HepG2 (cell line): ENCODE results near the gene CDH1. TPM values are rescaled to one million over a fixed set of nuclear protein-coding genes. Genes with fewer than 3 reads are reported as not detected.

ENCODE experiments used
- ATF5 ChIP-seq: sonication (generic); formaldehyde crosslinking; IDR thresholded peaks from 2 replicates; pipeline ENCODE4 v1.4.0; 2020; ENCODE audit warnings: mild to moderate bottlenecking, low read depth, missing genetic modification reagents
- ATF6 ChIP-seq: sonication (generic); formaldehyde crosslinking; conservative IDR thresholded peaks from 2 replicates; pipeline ENCODE4 v1.4.0; 2020; ENCODE audit warnings: missing genetic modification reagents
- HDAC1 ChIP-seq: sonication (generic); formaldehyde crosslinking; IDR thresholded peaks from 2 replicates; pipeline ENCODE4 v1.5.1; 2020; ENCODE audit warnings: mild to moderate bottlenecking, missing genetic modification reagents
- HOXD1 ChIP-seq: sonication (generic); formaldehyde crosslinking; IDR thresholded peaks from 2 replicates; pipeline ENCODE4 v1.5.0; 2020; ENCODE audit warnings: missing genetic modification reagents
- MYC ChIP-seq: sonication (generic); formaldehyde crosslinking; IDR thresholded peaks from 2 replicates; pipeline ENCODE4 v1.9.0; 2021; ENCODE audit warnings: missing genetic modification reagents, borderline replicate concordance
- PLRG1 ChIP-seq: fragments of 450-650 bp; conservative IDR thresholded peaks from 2 replicates; pipeline ENCODE4 v1.6.1; 2016
- RARA ChIP-seq: IDR thresholded peaks from 2 replicates; pipeline ENCODE4 v1.6.1; 2016; ENCODE audit warnings: missing genetic modification reagents, missing compliant biosample characterization
- SIX4 ChIP-seq: sonication (generic); formaldehyde crosslinking; IDR thresholded peaks from 2 replicates; pipeline ENCODE4 v1.4.0; 2020; ENCODE audit warnings: missing genetic modification reagents
- TEF ChIP-seq: sonication (generic); formaldehyde crosslinking; IDR thresholded peaks from 2 replicates; pipeline ENCODE4 v1.5.0; 2020; ENCODE audit warnings: missing genetic modification reagents
- ZNF142 ChIP-seq: sonication (generic); formaldehyde crosslinking; IDR thresholded peaks from 2 replicates; pipeline ENCODE4 v1.4.0; 2020; ENCODE audit warnings: missing genetic modification reagents
- ZNF350 ChIP-seq: sonication (generic); formaldehyde crosslinking; IDR thresholded peaks from 2 replicates; pipeline ENCODE4 v1.4.0; 2020; ENCODE audit warnings: mild to moderate bottlenecking, low read depth, missing genetic modification reagents, borderline replicate concordance
- ZNF704 ChIP-seq: sonication (generic); formaldehyde crosslinking; IDR thresholded peaks from 2 replicates; pipeline ENCODE4 v1.8.1; 2023; ENCODE audit warnings: mild to moderate bottlenecking, inconsistent platforms, moderate library complexity, missing genetic modification reagents, borderline replicate concordance
- polyA plus RNA-seq, 8 experiments: library from polyadenylated mRNA; depleted of rRNA in 3 of 8; stranded (reverse) in 7 of 8; unstranded in 1 of 8; fragments of >200 nt; fragmentation: Illumina TruSeq in 4 of 8; extraction: Trizol in 4 of 8; gene quantifications; 2 replicates each; pipeline versions ENCODE4 v1.2.1 to v1.2.3, GENCODE V29; 2011 to 2016; ENCODE audit warnings: low read depth in 4 of 8, missing spikeins in 1 of 8, mixed read lengths in 1 of 8; ENCODE audit not compliant: insufficient read depth in 1 of 8
- total RNA-seq, 5 experiments: library from RNA; depleted of rRNA; stranded (reverse); fragments of >200 nt; fragmentation: Illumina TruSeq; extraction: Trizol; gene quantifications; 2 replicates each; pipeline ENCODE4 v1.2.3, GENCODE V29; 2016; ENCODE audit warnings: low read depth in 1 of 5
- TF ChIP-seq, protein P1 (sequence below): sonication (generic); formaldehyde crosslinking; IDR thresholded peaks from 2 replicates; pipeline ENCODE4 v1.8.1; 2023; ENCODE audit warnings: mild to moderate bottlenecking, missing genetic modification reagents

The CDH1 gene
- total and polyA plus RNA-seq, 2 of the 13 experiments (the other 11 are each of a cell fraction or from before 2014, with no cell fraction given) = 0.95 to 9.8 TPM

GRCh38 chr16:68737730-68738629 is 888 bp downstream of the CDH1 start (continued):
- TF ChIP-seq ZNF704 (CRISPR knock-in tag) (no peak), ATF5 (CRISPR knock-in tag) (no peak), ATF6 (CRISPR knock-in tag) (no peak), HOXD1 (0 out of 2 replicates have a peak, but pooled peaks have one; percentile 63), RARA (CRISPR knock-in tag) (0 out of 2 replicates have a peak, but pooled peaks have one; percentile 6), ZNF350 (CRISPR knock-in tag) (peak; percentile 29; the same call in 1 of the 2 replicates), MYC (CRISPR knock-in tag) (0 out of 2 replicates have a peak, but pooled peaks have one; percentile 35), ZNF142 (CRISPR knock-in tag) (no peak), PLRG1 (no peak), TEF (CRISPR knock-in tag) (no peak), SIX4 (CRISPR knock-in tag) (0 out of 2 replicates have a peak, but pooled peaks have one; percentile 19), HDAC1 (CRISPR knock-in tag) (peak; percentile 69)
- TF ChIP-seq, protein P1, sequence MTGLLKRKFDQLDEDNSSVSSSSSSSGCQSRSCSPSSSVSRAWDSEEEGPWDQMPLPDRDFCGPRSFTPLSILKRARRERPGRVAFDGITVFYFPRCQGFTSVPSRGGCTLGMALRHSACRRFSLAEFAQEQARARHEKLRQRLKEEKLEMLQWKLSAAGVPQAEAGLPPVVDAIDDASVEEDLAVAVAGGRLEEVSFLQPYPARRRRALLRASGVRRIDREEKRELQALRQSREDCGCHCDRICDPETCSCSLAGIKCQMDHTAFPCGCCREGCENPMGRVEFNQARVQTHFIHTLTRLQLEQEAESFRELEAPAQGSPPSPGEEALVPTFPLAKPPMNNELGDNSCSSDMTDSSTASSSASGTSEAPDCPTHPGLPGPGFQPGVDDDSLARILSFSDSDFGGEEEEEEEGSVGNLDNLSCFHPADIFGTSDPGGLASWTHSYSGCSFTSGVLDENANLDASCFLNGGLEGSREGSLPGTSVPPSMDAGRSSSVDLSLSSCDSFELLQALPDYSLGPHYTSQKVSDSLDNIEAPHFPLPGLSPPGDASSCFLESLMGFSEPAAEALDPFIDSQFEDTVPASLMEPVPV (CRISPR knock-in tag) = peak; percentile 73; the same call in 1 of the 2 replicates
